Lower leg skin (tissue), 3 donors: ENCODE data around the gene SGCA.

Experiments used
- POLR2A ChIP-seq, 2 donors: fragments of 450-650 bp; IDR thresholded peaks; one replicate each; pipeline ENCODE4 v1.6.1; 2016 to 2017; ENCODE audit warnings: antibody characterized with exemption in 2 of 2, mild to moderate bottlenecking in 1 of 2, moderate library complexity in 1 of 2
- TF ChIP-seq, protein P1 (sequence below), 3 donors: fragments of 450-650 bp; IDR thresholded peaks; one replicate each; pipeline ENCODE4 v1.5.1; 2016; ENCODE audit warnings: antibody characterized with exemption in 3 of 3, mild to moderate bottlenecking in 3 of 3, moderate library complexity in 2 of 3

DNA sequence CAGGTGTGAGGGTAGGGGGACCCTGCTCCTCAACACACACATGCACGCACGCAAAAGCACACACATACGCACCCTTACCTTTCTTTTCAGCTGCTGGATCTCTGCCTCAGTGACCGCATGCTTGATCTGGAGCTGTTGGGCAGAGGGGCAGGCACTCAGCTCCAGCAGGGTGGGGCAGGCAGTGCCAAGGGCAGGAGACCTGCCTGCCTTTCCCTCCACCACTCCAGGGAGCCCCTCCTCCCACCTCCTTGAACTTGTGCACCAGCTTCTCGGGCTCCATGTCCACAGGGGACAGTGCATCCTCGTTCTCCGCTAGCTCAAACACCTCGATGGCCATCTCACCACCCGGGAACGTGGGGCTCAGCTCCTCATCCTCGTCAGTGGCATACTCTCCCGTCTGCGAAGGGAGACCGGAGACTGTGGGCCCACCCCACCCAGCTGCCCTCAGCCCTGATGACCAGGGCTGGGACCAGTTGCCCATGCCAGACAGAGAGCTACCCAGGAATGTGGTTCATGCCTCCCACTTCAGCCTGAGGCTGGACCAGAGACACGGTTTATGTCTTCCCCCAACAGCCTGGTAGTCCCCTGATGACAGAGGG, 26.5 kb upstream of the SGCA start:
- TF ChIP-seq, protein P1, sequence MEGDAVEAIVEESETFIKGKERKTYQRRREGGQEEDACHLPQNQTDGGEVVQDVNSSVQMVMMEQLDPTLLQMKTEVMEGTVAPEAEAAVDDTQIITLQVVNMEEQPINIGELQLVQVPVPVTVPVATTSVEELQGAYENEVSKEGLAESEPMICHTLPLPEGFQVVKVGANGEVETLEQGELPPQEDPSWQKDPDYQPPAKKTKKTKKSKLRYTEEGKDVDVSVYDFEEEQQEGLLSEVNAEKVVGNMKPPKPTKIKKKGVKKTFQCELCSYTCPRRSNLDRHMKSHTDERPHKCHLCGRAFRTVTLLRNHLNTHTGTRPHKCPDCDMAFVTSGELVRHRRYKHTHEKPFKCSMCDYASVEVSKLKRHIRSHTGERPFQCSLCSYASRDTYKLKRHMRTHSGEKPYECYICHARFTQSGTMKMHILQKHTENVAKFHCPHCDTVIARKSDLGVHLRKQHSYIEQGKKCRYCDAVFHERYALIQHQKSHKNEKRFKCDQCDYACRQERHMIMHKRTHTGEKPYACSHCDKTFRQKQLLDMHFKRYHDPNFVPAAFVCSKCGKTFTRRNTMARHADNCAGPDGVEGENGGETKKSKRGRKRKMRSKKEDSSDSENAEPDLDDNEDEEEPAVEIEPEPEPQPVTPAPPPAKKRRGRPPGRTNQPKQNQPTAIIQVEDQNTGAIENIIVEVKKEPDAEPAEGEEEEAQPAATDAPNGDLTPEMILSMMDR (IDR thresholded peaks at IDR 0.05), result no peak
- TF ChIP-seq POLR2A (IDR thresholded peaks at IDR 0.05), result no peak
